ENCODE data around the gene COQ10A.
"Not testable (repeated sequence)": the region's sequence is repeated elsewhere in the genome, so short reads cannot be mapped to it uniquely, and the experiment has no call there.

Gene COQ10A

GRCh38 chr12:56267443-56268071 is 815 bp downstream of the COQ10A start:
- no peak for DNase-seq (ENCODE audit: low read depth)

GRCh38 chr12:56271031-56271430 is 4.3 kb downstream of the COQ10A start:
- H3K4me3 ChIP-seq (ENCODE audit: low read depth, low read length) = no peak overlapping the region
- DNase-seq (ENCODE audit: low read depth) = no peak

More at GRCh38 chr12:56267443-56268071, 815 bp downstream of the COQ10A start:
- H3K4me3 ChIP-seq (ENCODE audit: low read depth, low read length) = peak overlapping the region; percentile 72

GRCh38 chr12:56272468-56272867 is 5.7 kb downstream of the COQ10A start:
- not testable (repeated sequence) for H3K4me3 ChIP-seq (ENCODE audit: low read depth, low read length); DNase-seq (ENCODE audit: low read depth)

GRCh38 chr12:56274299-56274698 is 7.6 kb downstream of the COQ10A start:
- DNase-seq (ENCODE audit: low read depth) = no peak
- H3K4me3 ChIP-seq (ENCODE audit: low read depth, low read length) = no peak overlapping the region

GRCh38 chr12:56278905-56279304 is 12.2 kb downstream of the COQ10A start:
- H3K4me3 ChIP-seq (ENCODE audit: low read depth, low read length) = no peak overlapping the region
- DNase-seq (ENCODE audit: low read depth) = no peak

- no peak overlapping the region for H3K4me3 ChIP-seq (ENCODE audit: low read depth, low read length)
- no peak for DNase-seq (ENCODE audit: low read depth)
Observed at GRCh38 chr12:56280849-56281248, 14.1 kb downstream of the COQ10A start.

- DNase-seq (ENCODE audit: low read depth) = no peak
- no peak overlapping the region for H3K4me3 ChIP-seq (ENCODE audit: low read depth, low read length)
Observed at GRCh38 chr12:56282030-56282429, 15.3 kb downstream of the COQ10A start.

- no peak overlapping the region for H3K4me3 ChIP-seq (ENCODE audit: low read depth, low read length)
- no peak for DNase-seq (ENCODE audit: low read depth)
Observed at GRCh38 chr12:56282579-56282978, 15.8 kb downstream of the COQ10A start.

- not testable (repeated sequence) for H3K4me3 ChIP-seq (ENCODE audit: low read depth, low read length); DNase-seq (ENCODE audit: low read depth)
Observed at GRCh38 chr12:56284263-56284662, 17.5 kb downstream of the COQ10A start.

GRCh38 chr12:56286044-56286830 is 19.5 kb downstream of the COQ10A start:
- DNase-seq (ENCODE audit: low read depth) = no peak

GRCh38 chr12:56288705-56289387 is 22.1 kb downstream of the COQ10A start:
- H3K4me3 ChIP-seq (ENCODE audit: low read depth, low read length) = no peak overlapping the region
- no peak for DNase-seq (ENCODE audit: low read depth)

More at GRCh38 chr12:56286044-56286830, 19.5 kb downstream of the COQ10A start:
- no peak overlapping the region for H3K4me3 ChIP-seq (ENCODE audit: low read depth, low read length)

GRCh38 chr12:56293795-56294194 is 27.1 kb downstream of the COQ10A start:
- H3K4me3 ChIP-seq (ENCODE audit: low read depth, low read length) = no peak overlapping the region
- DNase-seq (ENCODE audit: low read depth) = no peak

GRCh38 chr12:56296295-56296694 is 29.6 kb downstream of the COQ10A start:
- H3K4me3 ChIP-seq (ENCODE audit: low read depth, low read length) = no peak overlapping the region
- DNase-seq (ENCODE audit: low read depth) = no peak

- DNase-seq (ENCODE audit: low read depth) = no peak
- H3K4me3 ChIP-seq (ENCODE audit: low read depth, low read length) = no peak overlapping the region
Observed at GRCh38 chr12:56297400-56297799, 30.7 kb downstream of the COQ10A start.

- peak overlapping the region; percentile 78 for H3K4me3 ChIP-seq (ENCODE audit: low read depth, low read length)
- no peak for DNase-seq (ENCODE audit: low read depth)
Observed at GRCh38 chr12:56298828-56299227, 32.1 kb downstream of the COQ10A start.

GRCh38 chr12:56299308-56299852 is 32.6 kb downstream of the COQ10A start:
- no peak for DNase-seq (ENCODE audit: low read depth)
- peak overlapping the region; percentile 78 for H3K4me3 ChIP-seq (ENCODE audit: low read depth, low read length)

GRCh38 chr12:56299853-56300643 is 33.3 kb downstream of the COQ10A start, which contains the start of gene CS:
Gene CS, minus strand, starts transcription at chr12:56300330. Its CDS starts 129 bp downstream, at chr12:56300201.
- peak within 1 kb of the TSS; percentile 78 for H3K4me3 ChIP-seq (ENCODE audit: low read depth, low read length)

GRCh38 chr12:56300644-56301464 is 34.1 kb downstream of the COQ10A start:
- no peak for DNase-seq (ENCODE audit: low read depth)
- peak overlapping the region; percentile 78 for H3K4me3 ChIP-seq (ENCODE audit: low read depth, low read length)

More at GRCh38 chr12:56299853-56300643, 33.3 kb downstream of the COQ10A start, which contains the start of gene CS:
- peak; percentile 82 for DNase-seq (ENCODE audit: low read depth)

Data from skeletal muscle cell (primary cell).